22Rv1 (cell line): ENCODE measurements around the gene ASCL5.

Experiments used
- H3K27ac ChIP-seq: fragments of 450-650 bp; 2 replicates; pipeline ENCODE4 v1.5.1; 2017
- CTCF ChIP-seq: fragments of 450-650 bp; IDR thresholded peaks from 2 replicates; pipeline ENCODE4 v1.5.1; 2017; ENCODE audit warnings: mild to moderate bottlenecking
- ZFX ChIP-seq: fragments of 450-650 bp; IDR thresholded peaks from 2 replicates; pipeline ENCODE4 v1.6.1; 2017; ENCODE audit warnings: antibody characterized with exemption, borderline replicate concordance

The ASCL5 gene

GRCh38 chr1:201104141-201104540, 22.8 kb downstream of the ASCL5 start:
- H3K27ac ChIP-seq: no peak overlapping the region
- no peak for TF ChIP-seq CTCF
- no peak for TF ChIP-seq ZFX

- TF ChIP-seq CTCF (no peak), ZFX (no peak)
These were observed 23.3 kb downstream of the ASCL5 start for GRCh38 chr1:201103666-201104065.

GRCh38 chr1:201100169-201100930, 26.6 kb downstream of the ASCL5 start:
- TF ChIP-seq ZFX (no peak), CTCF (no peak)
- H3K27ac ChIP-seq: no peak overlapping the region

More at GRCh38 chr1:201103666-201104065, 23.3 kb downstream of the ASCL5 start:
- no peak overlapping the region for H3K27ac ChIP-seq

- H3K27ac ChIP-seq: no peak overlapping the region
- TF ChIP-seq CTCF: no peak
- TF ChIP-seq ZFX: no peak
These were observed 27.8 kb downstream of the ASCL5 start for GRCh38 chr1:201098992-201099677.

- H3K27ac ChIP-seq: no peak overlapping the region
- TF ChIP-seq CTCF (no peak), ZFX (no peak)
These were observed 29.8 kb downstream of the ASCL5 start for GRCh38 chr1:201096977-201097856.

- TF ChIP-seq ZFX (no peak), CTCF (no peak)
- H3K27ac ChIP-seq: no peak overlapping the region
These were observed 30.9 kb downstream of the ASCL5 start for GRCh38 chr1:201096041-201096461.
